DOHH2 (cell line): ENCODE measurements around the gene SYP.

Experiments used
- EZH2phosphoT487 ChIP-seq: fragments of 200-600 bp; sonication (generic); IDR thresholded peaks from 2 replicates; pipeline ENCODE4 v1.6.1; 2017; ENCODE audit warnings: borderline replicate concordance, mild to moderate bottlenecking, antibody characterized with exemption, low read length, moderate library complexity, mixed read lengths
- TF ChIP-seq, protein P1 (sequence below): fragments of 200-600 bp; sonication (generic); IDR thresholded peaks from one replicate; pipeline ENCODE4 v1.5.1; 2014; ENCODE audit warnings: antibody characterized with exemption, mild to moderate bottlenecking, low read depth, low read length; ENCODE audit not compliant: poor library complexity, severe bottlenecking

DNA sequence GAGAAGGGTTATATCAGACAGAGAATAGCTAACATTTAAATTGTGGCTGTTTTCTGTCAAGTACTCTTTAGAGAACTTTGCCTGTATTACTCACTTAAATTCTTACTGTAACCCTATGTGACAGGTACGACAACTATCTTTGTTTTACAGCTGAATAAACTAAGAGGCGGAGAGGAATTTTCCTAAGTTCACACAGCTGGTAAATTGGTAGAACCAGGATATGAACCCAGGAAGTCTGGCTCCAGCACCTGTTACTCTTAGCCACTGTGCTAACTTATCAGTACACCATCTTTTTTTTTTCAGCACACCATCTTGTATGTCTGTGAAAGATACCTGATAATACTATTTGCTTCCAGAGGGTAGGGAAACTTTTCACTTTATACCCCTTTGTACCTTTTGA is 2.0 kb upstream of the SYP start:
- TF ChIP-seq, protein P1, sequence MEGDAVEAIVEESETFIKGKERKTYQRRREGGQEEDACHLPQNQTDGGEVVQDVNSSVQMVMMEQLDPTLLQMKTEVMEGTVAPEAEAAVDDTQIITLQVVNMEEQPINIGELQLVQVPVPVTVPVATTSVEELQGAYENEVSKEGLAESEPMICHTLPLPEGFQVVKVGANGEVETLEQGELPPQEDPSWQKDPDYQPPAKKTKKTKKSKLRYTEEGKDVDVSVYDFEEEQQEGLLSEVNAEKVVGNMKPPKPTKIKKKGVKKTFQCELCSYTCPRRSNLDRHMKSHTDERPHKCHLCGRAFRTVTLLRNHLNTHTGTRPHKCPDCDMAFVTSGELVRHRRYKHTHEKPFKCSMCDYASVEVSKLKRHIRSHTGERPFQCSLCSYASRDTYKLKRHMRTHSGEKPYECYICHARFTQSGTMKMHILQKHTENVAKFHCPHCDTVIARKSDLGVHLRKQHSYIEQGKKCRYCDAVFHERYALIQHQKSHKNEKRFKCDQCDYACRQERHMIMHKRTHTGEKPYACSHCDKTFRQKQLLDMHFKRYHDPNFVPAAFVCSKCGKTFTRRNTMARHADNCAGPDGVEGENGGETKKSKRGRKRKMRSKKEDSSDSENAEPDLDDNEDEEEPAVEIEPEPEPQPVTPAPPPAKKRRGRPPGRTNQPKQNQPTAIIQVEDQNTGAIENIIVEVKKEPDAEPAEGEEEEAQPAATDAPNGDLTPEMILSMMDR: no peak
- TF ChIP-seq EZH2phosphoT487: no peak
